NCI-H187 treated with DMSO at 0.1 percent for 48 hours (cell line): ENCODE data around the gene PLSCR1.

Experiments
- DNase-seq: peaks from one replicate; lab custom pipeline; 2025; lab: John Stamatoyannopoulos, UW

Gene PLSCR1, protein sequence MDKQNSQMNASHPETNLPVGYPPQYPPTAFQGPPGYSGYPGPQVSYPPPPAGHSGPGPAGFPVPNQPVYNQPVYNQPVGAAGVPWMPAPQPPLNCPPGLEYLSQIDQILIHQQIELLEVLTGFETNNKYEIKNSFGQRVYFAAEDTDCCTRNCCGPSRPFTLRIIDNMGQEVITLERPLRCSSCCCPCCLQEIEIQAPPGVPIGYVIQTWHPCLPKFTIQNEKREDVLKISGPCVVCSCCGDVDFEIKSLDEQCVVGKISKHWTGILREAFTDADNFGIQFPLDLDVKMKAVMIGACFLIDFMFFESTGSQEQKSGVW

DNA sequence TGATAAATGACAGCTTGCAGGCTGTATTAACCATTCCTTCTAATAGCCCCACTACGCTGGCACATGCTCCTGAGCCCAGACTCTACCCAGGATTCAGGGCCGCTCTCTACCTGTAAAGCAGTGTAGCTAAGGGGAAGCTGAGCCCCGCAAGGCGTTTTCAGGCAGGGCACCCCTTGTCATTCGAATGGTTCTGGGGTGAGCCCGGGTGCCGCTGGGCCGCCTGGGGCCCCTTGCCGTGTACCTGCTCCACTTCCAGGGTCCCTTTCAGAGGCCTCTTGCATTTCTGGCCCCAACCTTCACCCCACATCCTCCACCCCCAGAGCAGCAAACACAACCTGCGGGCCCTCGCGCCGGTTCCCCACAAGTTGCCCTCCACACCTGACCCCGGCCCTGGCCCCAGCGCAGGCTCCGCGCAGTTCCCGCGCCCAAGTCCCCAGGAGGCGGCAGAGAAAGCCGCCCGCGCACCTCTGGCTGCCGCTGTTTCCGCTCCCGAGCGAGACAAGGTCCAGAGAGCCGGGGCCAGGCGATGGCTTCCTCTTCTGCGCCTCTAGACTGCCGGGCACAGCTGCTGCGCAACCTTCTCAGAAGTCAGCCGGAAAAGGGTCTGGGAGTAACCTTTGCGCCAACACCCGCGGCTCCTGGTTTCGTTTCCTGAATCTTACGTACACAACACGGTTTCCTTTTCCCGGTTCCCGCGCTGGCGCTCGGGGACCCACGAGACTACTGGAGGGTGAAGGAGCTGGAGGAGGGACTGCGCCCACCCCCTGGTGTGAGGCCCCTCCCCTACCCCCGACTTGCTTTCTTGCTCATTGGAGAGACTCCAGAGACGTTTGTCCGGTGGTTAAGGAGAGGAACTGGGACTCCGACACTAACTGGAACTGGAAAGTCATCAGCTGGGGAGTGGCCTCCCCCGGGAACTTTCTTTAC lies at the start of gene PLSCR1:
TSS of gene PLSCR1 (minus strand) at position 606 of the 927 bp plus-strand sequence. CDS start 8,055 bp downstream, outside the sequence.
- DNase-seq, result no peak

DNA sequence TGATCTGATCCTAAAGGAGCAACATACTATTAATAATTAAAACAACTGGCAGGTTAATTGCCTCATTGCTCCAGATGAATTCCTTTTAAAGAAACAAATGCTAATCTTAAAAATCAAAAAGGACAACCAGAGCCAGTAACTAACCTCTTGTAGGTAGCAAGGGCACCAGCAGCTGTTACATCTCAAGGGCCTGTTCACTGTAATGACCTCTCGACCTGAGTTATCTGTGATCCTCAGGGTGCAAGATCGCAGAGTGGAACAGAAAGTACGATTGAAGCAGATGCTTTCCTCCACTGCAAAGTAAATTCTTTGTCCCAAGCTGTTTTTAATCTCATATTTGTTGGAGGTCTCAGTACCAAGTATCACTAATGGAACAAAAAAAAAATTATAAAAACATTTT lies 49.4 kb upstream of the PLSCR1 start:
- no peak for DNase-seq

DNA sequence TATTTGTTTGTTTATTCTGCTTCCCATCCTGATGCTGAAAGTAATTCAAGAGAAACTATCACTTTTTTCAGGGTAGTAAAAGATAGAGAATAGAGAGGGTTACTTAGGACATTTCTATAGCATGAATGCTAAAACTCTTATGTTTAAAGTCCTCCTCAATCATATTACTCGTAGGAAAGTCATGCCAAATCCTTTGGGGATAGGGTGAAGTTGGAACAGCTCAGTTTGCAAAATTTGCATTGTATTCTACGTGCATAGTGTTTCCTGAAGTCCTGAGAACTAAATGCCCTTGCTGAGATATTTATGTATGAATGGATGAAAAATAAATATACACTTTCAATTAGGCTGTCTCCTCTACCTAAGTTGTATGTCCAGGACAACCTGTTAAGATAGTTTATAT lies 46.1 kb upstream of the PLSCR1 start:
- DNase-seq, result no peak

DNA sequence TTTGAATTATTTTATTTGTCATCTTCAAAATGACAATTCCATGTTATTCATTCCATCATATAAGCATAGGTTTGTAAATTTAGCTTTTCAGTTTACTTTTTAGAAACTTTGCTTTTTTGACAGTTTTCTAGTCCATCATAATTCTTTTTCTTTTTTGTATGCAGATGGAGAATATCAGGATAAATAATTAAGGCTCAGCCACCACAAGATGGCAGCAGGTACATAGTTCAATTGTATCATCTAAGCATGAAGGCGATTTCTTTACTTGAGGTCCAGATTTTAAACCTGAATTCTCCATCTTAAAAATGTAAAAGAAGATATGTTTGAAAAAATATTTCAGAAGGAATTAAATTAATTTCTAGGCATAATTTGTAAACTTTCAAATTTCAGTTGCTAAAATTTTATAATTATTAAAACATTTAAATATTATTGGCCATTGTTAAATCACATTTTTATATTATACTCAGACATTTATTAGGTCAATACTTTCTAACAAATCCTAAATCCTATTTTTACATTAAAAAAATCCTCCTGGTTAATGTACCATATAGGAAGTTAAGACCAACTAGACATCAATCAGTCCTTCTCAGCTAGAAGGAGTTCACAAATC lies 45.6 kb upstream of the PLSCR1 start:
- no peak for DNase-seq

GRCh38 chr3:146585156-146585555 lies 40.7 kb upstream of the PLSCR1 start:
- DNase-seq, result no peak

GRCh38 chr3:146581951-146582467 lies 37.6 kb upstream of the PLSCR1 start:
- no peak for DNase-seq

- no peak for DNase-seq
Observed at GRCh38 chr3:146581080-146581601, 36.7 kb upstream of the PLSCR1 start.

DNA sequence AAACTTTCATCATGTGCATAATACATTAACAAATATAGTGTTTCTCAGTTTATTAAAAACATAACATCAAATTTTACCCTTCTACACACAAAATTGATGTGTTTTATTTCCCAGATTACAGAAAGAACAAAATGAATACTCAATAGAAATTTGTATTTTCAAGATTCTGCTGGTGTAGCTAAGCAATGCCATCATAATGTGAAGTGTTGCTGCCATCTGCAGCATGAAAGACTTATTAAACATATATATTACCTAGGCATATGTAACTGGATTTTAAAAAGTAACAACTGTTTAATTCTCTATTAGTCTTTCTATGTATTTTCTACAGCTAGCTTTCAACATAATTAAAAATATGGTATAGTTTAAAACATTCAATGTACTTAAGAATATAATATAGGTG lies 33.3 kb upstream of the PLSCR1 start:
- DNase-seq, result no peak

DNA sequence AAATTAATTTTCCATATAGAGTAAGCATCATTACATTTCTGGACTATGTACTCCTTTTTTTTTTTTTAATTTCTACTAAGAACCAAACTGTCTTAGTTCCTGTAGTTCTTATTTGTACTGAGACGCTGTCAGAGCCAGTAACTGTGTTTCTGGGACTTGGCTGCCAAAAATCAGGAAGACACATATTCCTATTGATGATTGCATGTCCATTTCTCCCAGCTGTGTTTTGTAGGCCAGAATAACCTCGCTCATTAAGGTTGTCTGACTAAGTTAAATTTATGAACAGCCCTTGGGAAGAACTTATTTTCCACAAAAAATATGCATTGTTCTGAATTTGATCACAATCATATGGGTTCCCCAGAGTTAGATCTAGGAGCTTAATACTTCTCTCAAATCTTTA lies 31.2 kb upstream of the PLSCR1 start:
- no peak for DNase-seq

- no peak for DNase-seq
Observed at GRCh38 chr3:146574173-146574572, 29.8 kb upstream of the PLSCR1 start.

DNA sequence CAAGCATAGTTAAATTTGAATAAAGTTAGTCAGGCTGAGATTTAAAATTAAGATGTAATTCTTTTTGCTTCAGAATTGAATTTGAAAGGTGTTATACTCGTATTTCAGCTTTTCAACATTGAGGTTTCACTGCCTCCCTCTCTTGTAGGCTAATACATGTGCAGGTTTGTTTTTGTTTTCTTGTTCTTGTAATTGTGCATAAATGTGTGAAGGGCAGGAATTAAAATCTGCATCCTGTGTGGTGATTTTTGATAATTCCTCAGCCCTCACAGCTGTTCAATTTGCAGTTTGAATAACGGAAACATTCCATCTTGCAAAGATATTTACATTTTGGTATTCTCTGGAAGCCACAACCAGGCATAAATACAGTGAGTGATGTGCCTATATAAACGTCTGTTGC lies 24.9 kb upstream of the PLSCR1 start:
- no peak for DNase-seq

DNA sequence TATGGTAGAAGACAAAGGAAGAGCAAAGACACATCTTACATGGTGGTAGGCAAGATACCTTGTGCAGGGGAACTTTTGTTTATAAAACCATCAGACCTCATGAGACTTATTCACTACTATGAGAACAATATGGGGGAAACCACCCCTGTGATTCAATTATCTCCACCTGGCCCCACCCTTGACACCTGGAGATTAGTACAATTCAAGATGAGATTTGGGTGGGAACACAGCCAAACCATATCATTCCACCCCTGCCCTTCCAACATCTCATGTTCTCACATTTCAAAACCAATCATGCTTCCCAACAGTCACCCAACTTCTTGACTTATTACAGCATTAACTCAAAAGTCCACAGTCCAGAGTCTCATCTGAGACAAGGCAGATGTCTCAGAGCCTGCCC lies 21.7 kb upstream of the PLSCR1 start:
- no peak for DNase-seq

DNA sequence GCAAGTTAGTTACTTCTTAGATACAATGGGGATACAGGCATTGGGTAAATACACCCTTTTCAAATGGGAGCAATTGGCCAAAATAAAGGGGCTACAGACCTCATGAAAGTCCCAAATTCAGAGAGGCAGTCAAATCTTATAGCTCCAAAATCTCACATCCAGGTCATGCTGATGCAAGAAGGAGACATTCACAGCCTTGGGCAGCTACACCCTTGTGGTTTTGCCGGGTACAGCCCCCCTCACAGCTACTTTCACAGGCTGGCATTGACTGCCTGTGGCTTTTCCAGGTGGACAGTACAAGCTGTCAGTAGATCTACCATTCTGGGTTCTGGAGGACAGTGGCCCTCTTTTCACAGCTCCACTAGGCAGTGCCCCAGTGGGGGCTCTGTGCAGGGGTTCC lies 17.5 kb upstream of the PLSCR1 start:
- DNase-seq, result no peak

DNA sequence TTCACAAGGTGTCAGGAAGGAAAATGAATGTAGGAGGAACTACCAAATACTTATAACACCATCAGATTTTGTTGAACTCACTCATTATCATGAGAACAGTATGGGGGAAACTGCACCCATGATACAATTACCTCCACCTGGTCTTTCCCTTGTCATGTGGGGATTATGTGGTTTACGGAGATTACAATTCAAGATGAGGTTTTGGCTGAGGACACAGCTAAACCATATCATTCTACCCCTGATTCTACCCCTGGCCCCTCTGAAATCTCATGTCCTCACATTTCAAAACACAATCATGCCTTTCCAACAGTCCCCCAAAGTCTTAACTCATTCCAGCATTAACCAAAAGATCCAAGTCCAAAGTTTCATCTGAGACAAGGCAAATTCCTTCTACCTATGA lies 17.1 kb upstream of the PLSCR1 start:
- DNase-seq, result no peak

- DNase-seq, result no peak
Observed at GRCh38 chr3:146560678-146561077, 16.3 kb upstream of the PLSCR1 start.

DNA sequence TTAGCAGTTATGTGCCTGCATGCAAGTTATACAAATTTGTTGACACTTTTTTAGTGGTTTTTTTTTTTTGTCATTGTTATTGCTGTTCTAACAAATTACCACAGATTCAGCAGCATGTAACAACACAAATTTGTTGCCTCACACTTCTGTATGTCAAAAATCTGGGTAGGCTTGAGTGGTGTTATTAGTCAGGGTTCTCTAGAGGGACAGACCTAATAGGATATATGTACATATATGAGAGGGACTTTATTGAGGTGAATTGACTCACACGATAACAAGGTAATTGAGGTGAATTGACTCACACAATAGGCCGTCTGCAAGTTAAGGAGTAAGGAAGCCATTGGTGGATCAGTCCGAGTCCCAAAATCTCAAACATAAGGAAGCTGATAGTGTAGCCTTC lies 15.0 kb upstream of the PLSCR1 start:
- no peak for DNase-seq

GRCh38 chr3:146558781-146559180 lies 14.4 kb upstream of the PLSCR1 start:
- no peak for DNase-seq

DNA sequence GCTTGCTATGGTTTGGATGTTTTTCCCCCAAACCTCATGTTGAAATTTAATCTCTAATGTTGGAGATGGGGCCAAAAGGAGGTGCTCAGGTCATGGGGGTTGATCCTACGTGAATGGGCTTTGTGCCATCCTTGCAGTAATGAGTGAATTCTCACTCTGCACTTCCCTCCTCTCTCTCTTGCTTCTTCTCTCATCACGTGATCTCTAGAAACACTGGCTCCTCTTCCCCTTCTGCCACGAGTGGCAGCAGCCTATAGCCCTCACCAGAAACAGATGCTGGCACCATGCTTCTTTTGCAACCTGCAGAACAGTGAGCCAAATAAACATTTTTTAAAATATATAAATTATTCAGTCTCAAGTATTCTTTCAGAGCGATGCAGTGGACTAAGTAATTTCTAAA lies 13.3 kb upstream of the PLSCR1 start:
- DNase-seq, result no peak

GRCh38 chr3:146555311-146555710 lies 10.9 kb upstream of the PLSCR1 start:
- no peak for DNase-seq

- DNase-seq, result no peak
Observed at GRCh38 chr3:146554151-146554760, 9.8 kb upstream of the PLSCR1 start.

DNA sequence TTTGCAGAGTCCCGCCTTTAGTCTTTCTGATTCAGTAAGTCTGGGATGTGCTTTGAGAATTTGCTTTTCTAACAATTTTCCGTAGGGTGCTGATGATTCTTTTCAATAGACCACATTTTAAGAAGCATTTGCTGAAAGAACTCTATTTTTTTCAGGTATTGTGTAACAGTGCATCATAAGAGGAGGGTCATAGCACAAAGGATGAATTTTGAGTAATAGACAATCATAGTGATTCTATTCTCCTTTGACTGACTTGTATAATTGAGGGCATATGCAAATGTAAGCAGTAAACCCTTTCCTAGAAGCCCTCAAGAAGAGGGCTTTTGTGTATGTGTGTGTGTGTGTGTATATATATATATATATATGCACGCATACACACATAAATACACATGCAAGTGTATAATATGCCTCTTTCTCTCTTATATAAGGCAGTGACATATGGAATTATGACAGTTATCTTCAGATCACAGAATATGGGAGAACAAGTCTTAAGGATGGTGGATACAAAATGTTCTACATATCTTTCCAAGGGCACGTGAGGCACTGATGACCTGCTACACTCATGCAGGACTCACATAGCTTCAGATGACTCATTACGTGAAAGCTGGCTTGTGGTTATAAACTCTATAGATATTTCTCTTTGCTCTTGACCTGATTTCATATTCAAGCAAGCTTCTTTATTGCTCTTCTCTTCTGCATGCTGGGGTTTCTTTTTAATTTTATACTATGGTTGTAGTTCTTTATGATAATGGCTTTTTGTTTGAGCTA lies 6.5 kb upstream of the PLSCR1 start:
- DNase-seq, result no peak
